Measurements from ENCODE around the gene LENEP.

LENEP gene

DNA sequence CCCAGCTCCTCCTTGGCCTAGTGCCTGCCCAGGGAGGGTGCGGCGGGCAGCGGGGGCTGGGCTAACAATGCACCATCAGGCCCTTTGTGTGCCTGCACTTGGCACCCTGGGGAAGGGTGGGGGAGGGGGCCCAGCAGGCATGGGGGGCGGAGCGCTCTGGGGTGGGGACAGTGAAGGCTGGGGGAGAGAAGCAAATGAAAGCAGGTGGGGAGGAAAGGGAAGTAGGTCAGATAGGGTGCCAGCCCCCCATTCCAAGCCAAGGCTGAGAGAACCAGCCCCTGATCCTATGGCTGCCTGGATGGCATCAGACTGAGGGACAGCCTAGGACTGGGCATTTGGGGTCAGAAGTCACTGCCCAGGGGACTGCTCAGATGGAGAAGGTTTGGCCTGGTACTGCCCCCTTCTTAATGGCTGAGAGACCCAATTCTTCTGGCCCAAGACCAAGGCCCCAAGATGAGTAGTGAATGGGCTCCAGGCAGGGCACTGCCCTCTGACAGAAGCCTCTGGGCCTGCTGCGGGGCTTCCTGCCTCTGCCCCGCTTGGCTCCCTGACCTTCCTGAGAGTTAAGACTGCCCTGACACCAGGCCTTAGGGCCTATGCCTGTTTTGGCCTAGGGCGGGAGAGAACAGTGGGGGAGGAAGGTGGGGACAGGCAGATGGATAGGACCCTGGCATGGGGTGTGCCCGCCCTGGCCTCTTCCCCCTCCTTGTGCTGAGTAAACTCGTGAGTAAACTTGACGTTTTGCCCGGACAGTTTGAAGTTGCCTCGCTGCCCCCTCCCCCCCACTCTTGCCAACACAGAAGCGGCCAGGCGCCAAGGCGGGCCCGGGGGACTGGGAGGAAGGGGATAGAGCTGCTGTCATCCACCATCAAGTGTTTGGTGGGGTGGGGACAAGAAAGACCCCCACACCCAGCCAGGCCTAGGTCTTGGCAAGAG, 12.0 kb downstream of the LENEP start:
- CTCF ChIA-PET, result no interaction called here
- POLR2A ChIA-PET, result interaction anchor here (1.1 to 2.0 kb wide), 3 partner anchors 9 to 49 kb away, joined by 3 to 17 read pairs (median 8); no protein-coding TSS in a partner anchor

DNA sequence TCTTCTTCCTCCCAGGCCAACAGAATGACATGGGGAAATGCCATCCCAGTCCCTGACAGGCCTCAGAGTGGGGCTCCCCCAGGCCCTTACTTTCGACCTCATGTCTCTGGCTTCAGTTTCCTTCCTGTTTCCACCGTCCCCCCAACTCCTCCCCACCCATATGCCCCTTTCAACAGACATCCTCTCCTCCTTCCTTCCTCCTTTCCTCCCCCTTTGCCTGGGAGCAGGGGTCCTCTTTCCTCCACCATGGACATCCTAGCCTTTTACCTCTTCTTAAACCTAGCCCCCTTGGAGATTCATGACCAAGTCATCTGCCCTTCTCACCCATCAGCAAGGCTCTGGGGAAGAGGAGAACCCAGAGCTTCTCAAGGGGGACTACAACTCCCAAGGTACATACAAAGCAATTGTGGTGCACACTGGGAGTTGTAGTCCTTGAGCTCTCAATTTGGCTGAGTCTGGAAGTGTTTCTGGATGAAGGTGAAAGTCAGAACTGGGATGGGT, 13.3 kb downstream of the LENEP start:
- DNase-seq (ENCODE audit: extremely low spot score), result peak; percentile 59
- POLR2A ChIA-PET, result interaction anchor here (1.4 to 2.4 kb wide), 2 partner anchors 8 to 11 kb away, joined by 4 to 9 read pairs; no protein-coding TSS in a partner anchor
- no peak for TF ChIP-seq SUZ12 (IDR thresholded peaks at IDR 0.05)
- TF ChIP-seq ELF4 (IDR thresholded peaks at IDR 0.05), result no peak
- no peak for TF ChIP-seq HDGF (IDR thresholded peaks at IDR 0.05; ENCODE audit: borderline replicate concordance)
- TF ChIP-seq ARNT (IDR thresholded peaks at IDR 0.05), result no peak
- TF ChIP-seq SP1 (IDR thresholded peaks at IDR 0.05), result no peak
- TF ChIP-seq, protein P1, sequence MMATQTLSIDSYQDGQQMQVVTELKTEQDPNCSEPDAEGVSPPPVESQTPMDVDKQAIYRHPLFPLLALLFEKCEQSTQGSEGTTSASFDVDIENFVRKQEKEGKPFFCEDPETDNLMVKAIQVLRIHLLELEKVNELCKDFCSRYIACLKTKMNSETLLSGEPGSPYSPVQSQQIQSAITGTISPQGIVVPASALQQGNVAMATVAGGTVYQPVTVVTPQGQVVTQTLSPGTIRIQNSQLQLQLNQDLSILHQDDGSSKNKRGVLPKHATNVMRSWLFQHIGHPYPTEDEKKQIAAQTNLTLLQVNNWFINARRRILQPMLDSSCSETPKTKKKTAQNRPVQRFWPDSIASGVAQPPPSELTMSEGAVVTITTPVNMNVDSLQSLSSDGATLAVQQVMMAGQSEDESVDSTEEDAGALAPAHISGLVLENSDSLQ (IDR thresholded peaks at IDR 0.05), result no peak
- TF ChIP-seq FOXM1 (IDR thresholded peaks at IDR 0.05; ENCODE audit: borderline replicate concordance), result no peak
- no peak for TF ChIP-seq TARDBP (IDR thresholded peaks at IDR 0.05)
- TF ChIP-seq CTBP1 (IDR thresholded peaks at IDR 0.05; ENCODE audit: borderline replicate concordance), result no peak
- no peak for TF ChIP-seq NFRKB (IDR thresholded peaks at IDR 0.05)
- no peak for TF ChIP-seq BHLHE40 (IDR thresholded peaks at IDR 0.05; ENCODE audit: borderline replicate concordance)
- no peak for TF ChIP-seq LEF1 (IDR thresholded peaks at IDR 0.05; ENCODE audit: borderline replicate concordance)
- no peak for TF ChIP-seq FOXK2 (IDR thresholded peaks at IDR 0.05)
- CTCF ChIA-PET, result interaction anchor here (0.7 kb wide), 1 partner anchor 846 kb away, joined by 4 read pairs; no protein-coding TSS in a partner anchor

More for the DNA sequence above, 12.0 kb downstream of the LENEP start:
- no peak for TF ChIP-seq ELF4 (IDR thresholded peaks at IDR 0.05)
- TF ChIP-seq ZNF384 (IDR thresholded peaks at IDR 0.05), result no peak
- no peak for TF ChIP-seq TARDBP (IDR thresholded peaks at IDR 0.05)
- no peak for TF ChIP-seq SUZ12 (IDR thresholded peaks at IDR 0.05)
- TF ChIP-seq FOXM1 (IDR thresholded peaks at IDR 0.05; ENCODE audit: borderline replicate concordance), result no peak
- TF ChIP-seq LEF1 (IDR thresholded peaks at IDR 0.05; ENCODE audit: borderline replicate concordance), result no peak
- TF ChIP-seq SP1 (IDR thresholded peaks at IDR 0.05), result no peak
- TF ChIP-seq BHLHE40 (IDR thresholded peaks at IDR 0.05; ENCODE audit: borderline replicate concordance), result no peak
- TF ChIP-seq ARNT (IDR thresholded peaks at IDR 0.05), result no peak
- no peak for TF ChIP-seq FOXK2 (IDR thresholded peaks at IDR 0.05)
- TF ChIP-seq, protein P1 (IDR thresholded peaks at IDR 0.05), result no peak
- no peak for TF ChIP-seq L3MBTL2 (conservative IDR thresholded peaks at IDR 0.05)
- TF ChIP-seq FOXA1 (IDR thresholded peaks at IDR 0.05), result no peak
- TF ChIP-seq CTBP1 (IDR thresholded peaks at IDR 0.05; ENCODE audit: borderline replicate concordance), result no peak
- TF ChIP-seq HDGF (IDR thresholded peaks at IDR 0.05; ENCODE audit: borderline replicate concordance), result no peak
- DNase-seq (ENCODE audit: extremely low spot score), result no peak

DNA sequence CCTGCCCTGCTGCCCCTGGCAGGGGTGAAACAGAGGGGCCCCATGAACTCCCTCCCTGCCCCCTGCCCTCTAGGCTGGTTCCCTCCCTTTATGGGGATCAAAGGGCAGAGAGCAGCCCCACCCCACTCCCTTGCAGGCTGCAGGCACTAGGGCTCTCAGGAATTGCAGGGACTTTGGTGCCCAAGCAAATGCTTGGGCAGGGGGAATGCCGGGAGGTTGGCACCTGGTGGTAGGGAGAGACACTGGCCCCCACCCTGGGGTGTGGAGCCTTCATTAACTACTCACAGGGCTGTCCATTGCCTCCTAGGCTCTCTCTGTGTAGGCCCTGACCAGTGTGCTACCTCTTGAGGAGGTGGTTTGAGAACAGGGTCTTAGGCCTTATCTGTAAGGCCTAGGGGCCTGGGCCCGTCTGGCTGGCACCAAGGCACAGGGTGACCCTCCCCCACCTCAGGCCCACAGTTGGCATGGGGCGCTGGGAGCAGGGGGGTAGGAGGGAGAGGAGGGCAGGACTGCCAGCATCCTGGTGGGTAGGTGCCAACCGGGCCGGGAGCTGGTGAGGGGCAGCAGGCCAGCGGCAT, 14.0 kb downstream of the LENEP start:
- no peak for DNase-seq (ENCODE audit: extremely low spot score)
- TF ChIP-seq SP1 (IDR thresholded peaks at IDR 0.05) (no peak), CTBP1 (IDR thresholded peaks at IDR 0.05; ENCODE audit: borderline replicate concordance) (no peak), ARNT (IDR thresholded peaks at IDR 0.05) (no peak), L3MBTL2 (conservative IDR thresholded peaks at IDR 0.05) (no peak), ELF4 (IDR thresholded peaks at IDR 0.05) (no peak), HDGF (IDR thresholded peaks at IDR 0.05; ENCODE audit: borderline replicate concordance) (no peak), TARDBP (IDR thresholded peaks at IDR 0.05) (no peak), FOXK2 (IDR thresholded peaks at IDR 0.05) (no peak), FOXM1 (IDR thresholded peaks at IDR 0.05; ENCODE audit: borderline replicate concordance) (no peak), ZNF384 (IDR thresholded peaks at IDR 0.05) (no peak), LEF1 (IDR thresholded peaks at IDR 0.05; ENCODE audit: borderline replicate concordance) (no peak)
- TF ChIP-seq, protein P1 (IDR thresholded peaks at IDR 0.05), result no peak
- ChIA-PET POLR2A (interaction anchor here (1.2 to 2.4 kb wide), 4 partner anchors 8 to 46 kb away, joined by 3 to 9 read pairs (median 4); no protein-coding TSS in a partner anchor), CTCF (interaction anchor here (0.7 kb wide), 1 partner anchor 847 kb away, joined by 4 read pairs; no protein-coding TSS in a partner anchor)

DNA sequence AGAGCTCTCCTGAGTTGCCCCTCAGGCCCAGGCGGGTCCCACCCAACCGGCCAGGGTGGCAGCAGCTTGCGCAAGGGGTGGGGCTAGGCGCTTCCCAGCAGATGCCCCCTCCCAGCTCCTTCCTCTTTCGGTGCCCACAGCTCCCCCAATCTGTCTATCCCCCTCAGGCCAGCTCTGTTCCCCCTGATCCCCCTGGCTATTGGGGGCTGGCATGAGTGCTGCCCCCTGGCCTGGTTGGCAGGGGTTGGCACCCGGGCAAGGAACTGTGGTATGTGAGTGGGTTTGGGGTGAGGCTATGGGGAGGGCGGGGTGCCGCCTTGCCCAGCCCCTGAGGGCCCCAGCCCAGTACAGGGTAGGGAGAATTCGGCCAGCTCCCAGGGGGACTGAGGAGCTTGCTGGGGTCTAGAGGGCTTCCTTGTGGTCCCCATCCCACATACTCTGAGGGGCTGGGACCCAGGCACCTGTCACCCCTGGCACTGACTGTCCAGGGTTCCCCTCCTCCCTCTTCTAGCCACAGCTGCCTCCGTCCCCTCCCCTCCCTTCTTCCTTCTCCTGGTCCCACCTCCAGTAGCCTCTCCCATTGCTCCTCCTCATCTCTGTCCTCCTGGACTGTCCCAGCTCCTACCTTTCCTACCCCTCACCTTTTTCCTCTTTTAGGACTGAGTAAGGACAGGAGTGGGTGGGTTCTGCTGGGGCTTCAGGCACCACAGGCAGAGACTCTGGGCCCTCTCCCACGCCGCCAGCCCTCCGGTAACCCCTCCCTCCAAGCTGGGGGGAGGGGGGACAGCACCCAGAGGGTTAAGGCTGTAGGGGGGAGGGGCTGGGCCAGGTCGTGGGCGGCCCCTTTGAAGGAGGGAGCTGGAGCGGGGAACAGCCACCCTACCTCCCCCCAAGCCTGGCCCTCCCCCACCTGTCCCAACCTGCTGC, 14.9 kb downstream of the LENEP start:
- CTCF ChIA-PET, result interaction anchor here (0.7 kb wide), 1 partner anchor 9 kb away, joined by 5 read pairs; no protein-coding TSS in a partner anchor
- no peak for DNase-seq (ENCODE audit: extremely low spot score)
- POLR2A ChIA-PET, result interaction anchor here (0.6 to 2.4 kb wide), 5 partner anchors 9 to 47 kb away, joined by 3 to 9 read pairs (median 3); partner anchors contain the start of gene FLAD1
- TF ChIP-seq FOXK2 (IDR thresholded peaks at IDR 0.05), result no peak
- TF ChIP-seq, protein P1 (IDR thresholded peaks at IDR 0.05), result no peak
- TF ChIP-seq LEF1 (IDR thresholded peaks at IDR 0.05; ENCODE audit: borderline replicate concordance), result no peak
- TF ChIP-seq BHLHE40 (IDR thresholded peaks at IDR 0.05; ENCODE audit: borderline replicate concordance), result no peak

Data from HEK293T (cell line).